Activated CD4-positive, alpha-beta T cell treated with anti-CD3 and anti-CD28 coated beads, Interleukin-2, amount 50 U/mL, for 24 hours (primary cell): ENCODE results near the gene EVA1C.
"Not testable (repeated sequence)": the region's sequence is repeated elsewhere in the genome, so short reads cannot be mapped to it uniquely, and the experiment has no call there.

ENCODE experiments used
- DNase-seq, 2 donors: peaks; one replicate each; pipeline ENCODE4 v3.0.0-alpha.2; 2020; ENCODE audit warnings: low read depth in 1 of 2, low spot score in 1 of 2

The EVA1C gene

GRCh38 chr21:32558106-32558505, 145.6 kb downstream of the EVA1C start:
- no peak for DNase-seq

- no peak for DNase-seq
Observed at GRCh38 chr21:32559006-32559610, 146.6 kb downstream of the EVA1C start.

GRCh38 chr21:32560896-32561295, 148.4 kb downstream of the EVA1C start:
- DNase-seq = no peak

GRCh38 chr21:32561476-32561875, 149.0 kb downstream of the EVA1C start:
- not testable (repeated sequence) for DNase-seq

GRCh38 chr21:32562426-32562825, 149.9 kb downstream of the EVA1C start:
- no peak for DNase-seq

GRCh38 chr21:32562915-32563314, 150.4 kb downstream of the EVA1C start:
- DNase-seq = no peak
